ENCODE measurements around the gene ARHGEF7. TPM values are rescaled to one million over a fixed set of nuclear protein-coding genes. Genes with fewer than 3 reads are reported as not detected.

The ARHGEF7 gene
- total RNA-seq, 1 donor from 2014 or later: 73.7 TPM

DNA sequence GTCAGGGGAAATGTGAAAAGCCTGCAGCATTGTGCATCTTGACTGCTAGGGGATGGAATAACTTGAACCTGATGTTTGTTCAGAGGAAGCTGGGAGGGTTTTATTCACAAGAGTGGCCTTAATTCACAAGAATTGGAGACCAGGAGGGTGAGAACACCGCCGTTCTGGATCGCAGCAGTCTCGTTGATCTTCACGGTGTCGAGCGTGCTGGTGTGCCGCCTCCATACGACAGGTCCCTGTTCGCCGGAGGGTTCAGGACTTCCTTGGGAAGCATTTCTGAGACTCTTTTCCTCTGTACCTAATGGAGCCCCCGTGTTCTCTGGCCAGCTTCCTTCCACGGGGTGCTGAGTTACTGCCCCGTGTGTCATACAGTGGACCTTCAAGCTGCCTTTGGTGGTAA lies 66.9 kb downstream of the ARHGEF7 start:
- Histone ChIP-seq H3K36me3 (ENCODE audit: insufficient read depth, low read length) (no peaks in the 10 kb centered on the region), H2AFZ (ENCODE audit: low read depth, low read length) (no peak overlapping the region), H3K9me3 (ENCODE audit: insufficient read depth, low read depth, low read length) (no peaks in the 10 kb centered on the region), H3K9ac (ENCODE audit: low read length) (no peak overlapping the region), H3K79me2 (ENCODE audit: insufficient read depth, low read length) (peaks cover 93% of the 10 kb centered on the region), H3K27ac (ENCODE audit: low read depth, low read length) (no peak overlapping the region), H4K20me1 (ENCODE audit: insufficient read depth, low read length) (peaks cover 88% of the 10 kb centered on the region), H3K4me2 (ENCODE audit: low read length) (no peak overlapping the region), H3K4me1 (ENCODE audit: insufficient read depth, low read length) (peaks cover 39% of the 10 kb centered on the region), H3K4me3 (ENCODE audit: insufficient read depth, low read depth, low read length) (no peak overlapping the region), H3K27me3 (ENCODE audit: insufficient read depth, low read length) (no peaks in the 10 kb centered on the region)
- Mint-ChIP-seq H3K4me1 (ENCODE audit: low read depth, unreplicated experiment) (peaks cover 43% of the 10 kb centered on the region), H3K27ac (ENCODE audit: unreplicated experiment) (no peak overlapping the region), H3K9me3 (ENCODE audit: unreplicated experiment) (no peaks in the 10 kb centered on the region), H3K27me3 (ENCODE audit: low read depth, unreplicated experiment) (no peaks in the 10 kb centered on the region), H3K4me3 (ENCODE audit: unreplicated experiment) (no peak overlapping the region), H3K36me3 (ENCODE audit: low read depth, unreplicated experiment) (peaks cover 14% of the 10 kb centered on the region)
- no peak for DNase-seq (ENCODE audit: low read depth)
- TF ChIP-seq CTCF (IDR thresholded peaks at IDR 0.05; ENCODE audit: insufficient read depth, low read depth, low read length) (no peak), EZH2 (IDR thresholded peaks at IDR 0.05; ENCODE audit: insufficient read depth, low read length) (no peak)
- FAIRE-seq: no peak

DNA sequence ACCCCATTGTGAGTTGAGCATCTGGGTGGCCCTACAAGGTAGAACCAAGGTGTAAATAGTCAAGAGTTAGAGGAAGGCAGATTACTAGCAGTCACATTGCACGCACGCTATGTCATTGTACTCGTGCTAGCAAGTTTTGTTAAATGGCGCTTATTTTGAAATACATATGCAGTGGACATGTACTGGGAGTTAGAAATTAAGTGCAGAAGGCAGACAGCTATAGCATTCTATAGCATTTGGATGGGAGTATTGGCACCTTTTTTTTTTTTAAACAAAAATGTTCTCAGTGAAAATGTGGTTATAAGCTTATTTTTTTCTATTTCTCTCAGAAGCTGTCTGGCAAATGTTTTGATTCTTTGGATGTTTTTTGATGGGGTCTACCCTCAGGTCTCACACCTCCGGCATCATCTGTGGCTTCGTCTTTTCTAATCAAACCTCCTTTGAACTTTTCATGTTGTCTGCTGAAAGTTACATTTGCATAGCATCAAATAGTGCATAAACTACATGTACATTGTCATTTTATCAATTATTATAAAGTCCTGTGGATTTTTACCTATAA lies 68.1 kb downstream of the ARHGEF7 start:
- H3K27me3 ChIP-seq (ENCODE audit: insufficient read depth, low read length): no peaks in the 10 kb centered on the region
- H3K9me3 Mint-ChIP-seq (ENCODE audit: unreplicated experiment): no peaks in the 10 kb centered on the region
- no peaks in the 10 kb centered on the region for H3K9me3 ChIP-seq (ENCODE audit: insufficient read depth, low read depth, low read length)
- no peak for DNase-seq (ENCODE audit: low read depth)
- peaks cover 100% of the 10 kb centered on the region for H3K79me2 ChIP-seq (ENCODE audit: insufficient read depth, low read length)
- H3K36me3 Mint-ChIP-seq (ENCODE audit: low read depth, unreplicated experiment): peaks cover 9% of the 10 kb centered on the region
- H3K4me1 ChIP-seq (ENCODE audit: insufficient read depth, low read length): peaks cover 34% of the 10 kb centered on the region
- H3K4me3 Mint-ChIP-seq (ENCODE audit: unreplicated experiment): no peak overlapping the region
- no peak overlapping the region for H2AFZ ChIP-seq (ENCODE audit: low read depth, low read length)
- H3K9ac ChIP-seq (ENCODE audit: low read length): no peak overlapping the region
- peaks cover 89% of the 10 kb centered on the region for H4K20me1 ChIP-seq (ENCODE audit: insufficient read depth, low read length)
- FAIRE-seq: no peak
- peaks cover 38% of the 10 kb centered on the region for H3K4me1 Mint-ChIP-seq (ENCODE audit: low read depth, unreplicated experiment)
- no peak overlapping the region for H3K4me2 ChIP-seq (ENCODE audit: low read length)
- no peak overlapping the region for H3K27ac ChIP-seq (ENCODE audit: low read depth, low read length)
- no peak for TF ChIP-seq CTCF (IDR thresholded peaks at IDR 0.05; ENCODE audit: insufficient read depth, low read depth, low read length)
- TF ChIP-seq EZH2 (IDR thresholded peaks at IDR 0.05; ENCODE audit: insufficient read depth, low read length): no peak
- H3K36me3 ChIP-seq (ENCODE audit: insufficient read depth, low read length): no peaks in the 10 kb centered on the region
- H3K27ac Mint-ChIP-seq (ENCODE audit: unreplicated experiment): no peak overlapping the region
- H3K4me3 ChIP-seq (ENCODE audit: insufficient read depth, low read depth, low read length): no peak overlapping the region
- no peaks in the 10 kb centered on the region for H3K27me3 Mint-ChIP-seq (ENCODE audit: low read depth, unreplicated experiment)

GRCh38 chr13:111183959-111184358 lies 68.8 kb downstream of the ARHGEF7 start:
- Histone ChIP-seq H2AFZ (ENCODE audit: low read depth, low read length) (no peak overlapping the region), H3K9me3 (ENCODE audit: insufficient read depth, low read depth, low read length) (no peaks in the 10 kb centered on the region), H3K79me2 (ENCODE audit: insufficient read depth, low read length) (peaks cover 100% of the 10 kb centered on the region), H3K4me1 (ENCODE audit: insufficient read depth, low read length) (peaks cover 28% of the 10 kb centered on the region), H3K36me3 (ENCODE audit: insufficient read depth, low read length) (no peaks in the 10 kb centered on the region), H3K27me3 (ENCODE audit: insufficient read depth, low read length) (no peaks in the 10 kb centered on the region), H3K4me2 (ENCODE audit: low read length) (no peak overlapping the region), H4K20me1 (ENCODE audit: insufficient read depth, low read length) (peaks cover 90% of the 10 kb centered on the region), H3K4me3 (ENCODE audit: insufficient read depth, low read depth, low read length) (no peak overlapping the region), H3K9ac (ENCODE audit: low read length) (no peak overlapping the region), H3K27ac (ENCODE audit: low read depth, low read length) (no peak overlapping the region)
- H3K4me3 Mint-ChIP-seq (ENCODE audit: unreplicated experiment): no peak overlapping the region
- H3K9me3 Mint-ChIP-seq (ENCODE audit: unreplicated experiment): no peaks in the 10 kb centered on the region
- FAIRE-seq: no peak
- H3K27ac Mint-ChIP-seq (ENCODE audit: unreplicated experiment): no peak overlapping the region
- H3K27me3 Mint-ChIP-seq (ENCODE audit: low read depth, unreplicated experiment): no peaks in the 10 kb centered on the region
- peaks cover 37% of the 10 kb centered on the region for H3K4me1 Mint-ChIP-seq (ENCODE audit: low read depth, unreplicated experiment)
- no peak for DNase-seq (ENCODE audit: low read depth)
- peaks cover 7% of the 10 kb centered on the region for H3K36me3 Mint-ChIP-seq (ENCODE audit: low read depth, unreplicated experiment)
- TF ChIP-seq EZH2 (IDR thresholded peaks at IDR 0.05; ENCODE audit: insufficient read depth, low read length): no peak
- TF ChIP-seq CTCF (IDR thresholded peaks at IDR 0.05; ENCODE audit: insufficient read depth, low read depth, low read length): no peak
